Fibroblast of the conjunctiva (primary cell): ENCODE data around the gene SCFD2.
"Not testable (repeated sequence)": the region's sequence is repeated elsewhere in the genome, so short reads cannot be mapped to it uniquely, and the experiment has no call there.

ENCODE experiments used
- DNase-seq: peaks from one replicate; pipeline ENCODE4 v3.0.0-alpha.2; 2010; ENCODE audit warnings: low read depth

Gene SCFD2

DNA sequence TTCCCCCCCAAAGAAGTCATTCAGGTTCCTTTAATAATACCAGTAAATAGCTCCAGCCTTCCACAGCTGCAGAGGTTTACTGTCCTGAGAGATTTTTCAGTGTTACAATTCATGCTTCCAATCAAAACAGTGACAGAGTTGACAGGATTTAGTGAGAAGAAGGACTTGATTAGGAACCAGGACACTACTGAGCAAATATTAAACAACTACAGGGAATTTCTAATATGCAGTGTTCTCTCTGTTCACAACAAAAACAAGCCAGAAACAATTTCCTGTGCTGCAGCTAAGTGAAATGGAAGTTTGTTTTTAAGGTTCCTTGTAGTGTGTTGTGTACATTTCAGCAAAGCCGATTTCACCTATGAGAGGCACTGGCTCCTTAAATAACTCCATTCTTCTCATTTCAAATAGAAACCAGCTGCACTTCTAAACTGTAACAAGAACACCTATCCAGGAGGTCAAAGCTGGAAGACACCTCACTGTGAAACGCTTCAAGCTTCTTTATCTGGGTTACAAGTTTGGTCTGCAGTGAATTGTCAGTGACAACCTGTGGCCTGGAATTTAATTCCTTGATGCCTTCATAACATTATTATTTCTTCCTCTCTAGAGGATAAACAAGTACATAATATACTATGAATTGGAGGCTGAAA is 354.5 kb downstream of the SCFD2 start:
- no peak for DNase-seq

GRCh38 chr4:53010318-53010717 is 355.5 kb downstream of the SCFD2 start:
- peak; percentile 42 for DNase-seq

- no peak for DNase-seq
These were observed 356.0 kb downstream of the SCFD2 start for GRCh38 chr4:53009824-53010223.

DNA sequence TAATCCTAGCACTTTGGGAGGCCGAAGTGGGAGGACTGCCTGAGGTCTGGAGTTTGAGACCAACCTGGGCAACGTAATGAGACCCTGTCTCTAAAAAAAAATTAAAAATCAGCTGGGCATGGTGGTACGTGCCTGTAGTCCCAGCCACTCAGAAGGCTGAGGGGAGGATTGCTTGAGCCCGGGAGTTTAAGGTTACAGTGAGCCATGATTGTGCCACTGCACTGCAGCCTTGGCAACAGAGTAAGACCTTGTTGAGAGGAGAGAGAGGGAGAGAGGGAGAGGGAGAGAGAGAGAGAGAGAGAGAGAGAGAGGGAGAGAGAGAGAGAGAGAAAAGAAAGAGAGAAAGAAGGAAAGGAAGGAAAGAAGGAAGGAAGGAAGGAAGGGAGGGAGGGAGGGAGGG is 358.8 kb downstream of the SCFD2 start:
- no peak for DNase-seq

DNA sequence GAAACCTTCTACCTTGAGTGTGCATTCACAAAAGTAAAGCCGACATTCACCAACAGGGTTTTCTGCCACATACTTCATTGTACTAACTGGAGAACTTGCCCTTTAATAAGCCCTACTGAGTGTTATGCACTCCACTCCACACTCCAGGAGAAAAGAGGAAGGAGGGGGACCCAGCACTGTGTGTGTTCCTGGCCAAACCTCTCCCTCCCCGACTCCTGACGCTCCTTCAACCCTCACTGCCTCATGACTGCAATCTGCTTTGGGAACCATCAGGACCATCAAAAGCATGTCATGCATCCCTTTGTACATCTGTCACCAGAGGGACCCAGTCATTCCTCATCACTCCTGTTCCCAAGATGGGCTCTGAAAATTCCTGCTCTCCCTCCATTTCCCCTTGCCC is 360.1 kb downstream of the SCFD2 start:
- DNase-seq, result no peak

DNA sequence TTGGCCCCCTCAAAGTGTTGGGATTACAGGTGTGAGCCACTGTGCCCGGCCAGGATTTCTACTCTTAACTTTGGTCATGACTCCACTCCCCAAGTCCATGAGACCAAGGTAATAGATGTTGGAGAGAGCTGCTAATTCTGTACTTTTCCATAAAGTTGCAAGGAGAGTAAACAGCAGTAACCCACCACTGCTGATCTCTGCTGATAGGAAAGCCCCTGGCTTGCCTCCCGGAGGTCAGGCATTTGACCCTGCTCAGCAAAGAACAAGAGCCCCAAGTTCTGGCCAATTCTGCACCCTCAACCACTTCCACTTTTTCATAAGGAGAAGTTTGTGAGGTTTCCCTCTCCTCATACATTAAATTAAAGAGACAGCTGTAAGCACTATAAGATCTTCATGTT is 360.7 kb downstream of the SCFD2 start:
- no peak for DNase-seq

- no peak for DNase-seq
These were observed 361.2 kb downstream of the SCFD2 start for GRCh38 chr4:53004497-53005148.

GRCh38 chr4:53003959-53004358 is 361.9 kb downstream of the SCFD2 start:
- DNase-seq, result no peak

DNA sequence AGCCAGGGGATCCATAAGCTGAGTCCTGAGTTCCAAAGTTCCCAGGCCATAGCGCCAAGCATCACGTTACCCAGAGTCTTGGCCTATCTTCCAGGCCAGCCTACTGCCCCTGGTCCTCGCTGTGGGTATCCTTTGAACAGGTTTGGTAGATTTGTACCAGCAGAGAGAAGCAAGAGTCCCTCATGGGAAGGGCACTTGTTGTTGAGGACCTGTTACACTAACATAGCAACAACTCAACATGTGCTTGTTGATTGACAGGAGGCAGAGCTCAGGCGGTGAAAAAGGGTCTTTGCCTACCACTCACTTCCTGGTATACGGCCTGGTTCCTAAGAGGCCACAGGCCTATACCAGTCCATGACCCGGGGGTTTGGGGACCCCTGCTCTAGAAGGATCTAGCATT is 365.3 kb downstream of the SCFD2 start:
- no peak for DNase-seq

- DNase-seq, result no peak
These were observed 366.2 kb downstream of the SCFD2 start for GRCh38 chr4:52999626-53000025.

DNA sequence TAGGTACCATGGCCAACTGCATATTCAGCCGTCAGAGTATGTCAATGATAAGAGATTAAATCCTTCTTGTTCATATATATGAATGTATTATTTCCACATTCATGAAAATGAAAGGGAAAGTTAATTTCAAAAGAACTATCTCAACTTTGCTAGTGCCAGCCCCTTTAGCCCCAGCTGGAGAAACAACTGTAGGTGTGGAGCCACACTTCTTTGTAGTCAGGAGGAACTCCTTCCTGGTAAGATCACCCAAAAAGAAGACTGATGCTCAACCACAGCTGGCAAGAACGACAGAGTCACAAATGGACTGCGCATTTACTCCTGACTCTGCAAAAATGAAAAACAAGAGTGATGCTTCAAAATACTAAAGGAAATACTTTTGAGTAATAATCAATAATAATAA is 367.4 kb downstream of the SCFD2 start:
- no peak for DNase-seq

DNA sequence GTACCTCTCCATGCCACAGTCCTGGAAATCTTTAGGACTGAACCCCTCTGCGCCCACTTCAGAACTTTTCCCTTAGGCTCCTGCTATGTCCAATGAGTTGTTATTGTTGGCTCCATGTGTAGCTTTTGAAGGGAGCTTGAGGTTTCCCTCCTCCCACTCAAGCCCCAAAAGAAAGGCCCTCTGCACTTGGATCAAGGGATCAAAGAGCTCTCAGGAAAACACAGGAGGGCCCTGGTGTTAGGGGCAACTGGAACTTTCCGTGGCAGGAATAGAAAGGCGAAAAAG is 368.8 kb downstream of the SCFD2 start:
- DNase-seq, result no peak

GRCh38 chr4:52996261-52997131 is 369.4 kb downstream of the SCFD2 start:
- peak; percentile 51 for DNase-seq

DNA sequence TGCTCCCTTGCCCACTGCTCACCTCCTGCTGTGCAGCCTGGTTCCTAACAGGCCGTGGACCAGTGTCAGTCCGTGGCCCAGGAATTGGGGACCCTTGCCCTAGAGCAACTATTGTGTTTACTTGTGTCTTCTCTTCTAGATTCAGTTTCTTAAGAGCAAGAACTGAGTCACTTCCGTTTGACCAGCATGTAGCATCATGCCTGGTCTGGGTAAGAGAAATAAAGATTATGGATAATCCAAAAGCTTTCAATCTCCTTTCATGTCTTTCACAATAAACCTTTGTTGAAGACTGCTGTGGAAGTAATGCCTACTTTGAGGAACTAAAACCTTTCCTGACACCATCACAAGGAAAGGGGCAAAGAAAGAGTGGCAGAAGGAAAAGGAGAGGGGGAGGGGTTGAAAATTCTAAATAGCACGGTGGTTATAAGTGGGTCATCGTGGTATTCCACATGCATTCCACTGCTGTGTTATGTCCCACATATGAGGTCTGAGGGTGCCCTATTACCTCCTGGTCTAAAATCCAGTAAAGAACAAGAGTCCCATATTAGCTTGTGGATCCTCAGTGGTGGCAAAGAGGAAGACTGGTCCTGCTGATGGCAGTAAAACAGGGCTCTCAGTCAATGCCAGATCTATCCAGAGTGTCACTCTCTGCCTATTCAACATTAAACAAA is 370.4 kb downstream of the SCFD2 start:
- DNase-seq, result no peak

DNA sequence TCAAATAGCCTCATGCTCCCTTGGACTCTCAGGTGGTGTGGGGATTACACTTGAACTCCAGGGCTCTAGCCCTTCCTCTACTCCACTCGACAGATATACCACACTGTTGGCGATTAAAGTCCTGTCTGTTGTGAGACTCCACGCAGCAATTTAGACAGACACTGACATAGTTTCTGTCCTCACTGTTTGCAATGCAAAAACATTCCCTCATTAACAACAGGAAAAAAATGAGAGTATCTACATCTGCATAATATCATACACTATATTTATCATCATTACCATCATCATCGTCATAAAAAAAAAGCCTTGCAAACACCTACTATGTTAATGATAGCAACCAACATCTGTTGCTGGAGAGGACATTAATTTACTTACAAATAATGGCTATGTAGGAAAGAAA is 371.3 kb downstream of the SCFD2 start:
- no peak for DNase-seq

- DNase-seq, result no peak
These were observed 372.1 kb downstream of the SCFD2 start for GRCh38 chr4:52993771-52994170.

DNA sequence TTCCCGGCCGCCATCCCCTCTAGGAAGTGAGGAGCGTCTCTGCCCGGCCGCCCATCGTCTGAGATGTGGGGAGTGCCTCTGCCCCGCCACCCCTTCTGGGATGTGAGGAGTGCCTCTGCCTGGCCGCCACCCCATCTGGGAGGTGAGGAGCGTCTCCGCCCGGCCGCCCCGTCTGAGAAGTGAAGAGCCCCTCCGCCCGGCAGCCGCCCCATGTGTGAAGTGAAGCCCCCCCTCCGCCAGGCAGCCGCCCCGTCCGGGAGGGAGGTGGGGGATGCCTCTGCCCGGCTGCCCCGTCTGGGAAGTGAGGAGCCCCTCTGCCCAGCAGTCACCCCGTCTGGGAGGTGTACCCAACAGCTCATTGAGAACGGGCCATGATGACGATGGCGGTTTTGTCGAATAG is 373.3 kb downstream of the SCFD2 start:
- DNase-seq, result not testable (repeated sequence)

GRCh38 chr4:52991472-52991871 is 374.4 kb downstream of the SCFD2 start:
- no peak for DNase-seq

DNA sequence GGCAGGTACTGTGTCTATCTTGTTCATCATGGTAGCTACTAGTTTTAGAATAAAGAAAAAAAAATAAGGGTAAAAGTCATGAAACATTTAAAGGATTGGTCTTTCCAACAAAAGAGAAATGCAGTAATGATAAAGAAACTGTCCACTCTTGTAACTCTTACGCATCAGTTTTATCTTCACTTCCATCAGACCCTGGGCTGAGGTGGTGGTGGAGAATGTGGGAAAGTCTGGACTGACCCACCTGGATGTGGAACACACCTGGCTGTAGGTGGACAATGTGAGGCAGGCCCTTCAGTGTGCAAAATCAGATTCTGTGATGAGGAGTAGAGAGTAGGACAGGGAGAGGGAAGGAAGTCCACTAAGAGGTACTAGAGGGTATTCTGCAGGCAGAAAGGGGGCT is 375.2 kb downstream of the SCFD2 start:
- DNase-seq, result no peak

GRCh38 chr4:52989865-52990264 is 376.0 kb downstream of the SCFD2 start:
- no peak for DNase-seq

GRCh38 chr4:52987392-52988056 is 378.3 kb downstream of the SCFD2 start:
- DNase-seq, result no peak

GRCh38 chr4:52984462-52984881 is 381.4 kb downstream of the SCFD2 start:
- DNase-seq, result no peak
